Left ventricle myocardium inferior (tissue), 1 donor: ENCODE results near the gene HIBADH. TPM values are rescaled to one million over a fixed set of nuclear protein-coding genes. Genes with fewer than 3 reads are reported as not detected.
"Not testable (repeated sequence)": the region's sequence is repeated elsewhere in the genome, so short reads cannot be mapped to it uniquely, and the experiment has no call there.

ENCODE experiments used
- DNase-seq: peaks from one replicate; pipeline ENCODE4 v3.0.0-alpha.2; 2020
- H3K27ac ChIP-seq: fragments of 200-600 bp; replicated peaks from 2 replicates; pipeline ENCODE4 v1.8.0; 2021
- H3K27me3 ChIP-seq: fragments of 200-600 bp; 2 replicates; pipeline ENCODE4 v1.8.0; 2021; ENCODE audit warnings: low read depth
- H3K36me3 ChIP-seq: fragments of 200-600 bp; 2 replicates; pipeline ENCODE4 v1.8.0; 2021
- H3K4me1 ChIP-seq: fragments of 200-600 bp; 2 replicates; pipeline ENCODE4 v1.8.0; 2021
- H3K4me3 ChIP-seq: fragments of 200-600 bp; 2 replicates; pipeline ENCODE4 v1.8.0; 2021; ENCODE audit warnings: mild to moderate bottlenecking, moderate library complexity
- H3K9me3 ChIP-seq: fragments of 200-600 bp; replicated peaks from 2 replicates; pipeline ENCODE4 v1.8.0; 2021
- intact Hi-C: fragments of 100-400 bp; cut with micrococcal nuclease; formaldehyde crosslinking; loops from one replicate; pipeline ENCODE4 v1.11.0; 2022
- total RNA-seq: library from RNA; stranded (reverse); fragmentation: NEBNext Ultra II Directional; extraction: Animal tissue kit (Norgen Biotek cat#: 25700); gene quantifications from one replicate; pipeline ENCODE4 v1.2.1, GENCODE V29; 2021
- TF ChIP-seq, protein P1 (sequence below): fragments of 200-600 bp; IDR thresholded peaks from 2 replicates; pipeline ENCODE4 v1.8.0; 2021; ENCODE audit warnings: antibody characterized with exemption, mild to moderate bottlenecking, borderline replicate concordance
- donor health status: DM: no; HTN: yes; CAD: no; lungs with severe emphysema.

HIBADH gene
- total RNA-seq, 1 donor from 2014 or later: 90.8 TPM

GRCh38 chr7:27586825-27587224 lies 75.9 kb downstream of the HIBADH start:
- no peaks in the 10 kb centered on the region for H3K36me3 ChIP-seq
- no peak for DNase-seq
- intact Hi-C loops: loop anchor here (10.0 kb wide), 1 partner anchor 68 kb away; no protein-coding TSS in a partner anchor
- TF ChIP-seq, protein P1, sequence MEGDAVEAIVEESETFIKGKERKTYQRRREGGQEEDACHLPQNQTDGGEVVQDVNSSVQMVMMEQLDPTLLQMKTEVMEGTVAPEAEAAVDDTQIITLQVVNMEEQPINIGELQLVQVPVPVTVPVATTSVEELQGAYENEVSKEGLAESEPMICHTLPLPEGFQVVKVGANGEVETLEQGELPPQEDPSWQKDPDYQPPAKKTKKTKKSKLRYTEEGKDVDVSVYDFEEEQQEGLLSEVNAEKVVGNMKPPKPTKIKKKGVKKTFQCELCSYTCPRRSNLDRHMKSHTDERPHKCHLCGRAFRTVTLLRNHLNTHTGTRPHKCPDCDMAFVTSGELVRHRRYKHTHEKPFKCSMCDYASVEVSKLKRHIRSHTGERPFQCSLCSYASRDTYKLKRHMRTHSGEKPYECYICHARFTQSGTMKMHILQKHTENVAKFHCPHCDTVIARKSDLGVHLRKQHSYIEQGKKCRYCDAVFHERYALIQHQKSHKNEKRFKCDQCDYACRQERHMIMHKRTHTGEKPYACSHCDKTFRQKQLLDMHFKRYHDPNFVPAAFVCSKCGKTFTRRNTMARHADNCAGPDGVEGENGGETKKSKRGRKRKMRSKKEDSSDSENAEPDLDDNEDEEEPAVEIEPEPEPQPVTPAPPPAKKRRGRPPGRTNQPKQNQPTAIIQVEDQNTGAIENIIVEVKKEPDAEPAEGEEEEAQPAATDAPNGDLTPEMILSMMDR: no peak
- no peaks in the 10 kb centered on the region for H3K4me1 ChIP-seq
- H3K4me3 ChIP-seq: no peak overlapping the region
- H3K27ac ChIP-seq: no peak overlapping the region
- H3K9me3 ChIP-seq: no peaks in the 10 kb centered on the region
- no peaks in the 10 kb centered on the region for H3K27me3 ChIP-seq

- Histone ChIP-seq H3K36me3 (no peaks in the 10 kb centered on the region), H3K27ac (no peak overlapping the region), H3K4me1 (no peaks in the 10 kb centered on the region), H3K27me3 (no peaks in the 10 kb centered on the region), H3K4me3 (no peak overlapping the region), H3K9me3 (no peaks in the 10 kb centered on the region)
- DNase-seq: no peak
- TF ChIP-seq, protein P1: no peak
- intact Hi-C loops: loop anchor here (10.0 kb wide), 1 partner anchor 69 kb away; no protein-coding TSS in a partner anchor
Observed at GRCh38 chr7:27585781-27586447, 76.8 kb downstream of the HIBADH start.

DNA sequence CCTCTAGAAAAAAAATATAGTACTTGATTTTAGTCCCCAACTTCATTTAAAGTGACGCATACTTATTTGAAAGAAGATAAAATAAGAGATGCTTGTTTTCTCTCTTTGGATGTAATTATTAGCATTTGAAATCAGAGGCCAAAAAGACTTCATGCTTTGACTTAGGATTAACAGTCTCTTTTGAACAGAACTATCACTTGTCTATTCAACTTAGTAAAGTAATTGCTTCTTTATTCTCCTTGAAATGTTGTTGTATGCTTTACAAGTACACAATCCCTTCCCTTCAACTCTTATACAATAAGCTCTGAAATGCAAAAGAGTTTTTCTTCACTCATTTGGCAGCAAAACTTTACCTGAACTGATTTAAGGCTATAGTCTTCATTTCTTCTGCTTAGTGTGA lies 80.8 kb downstream of the HIBADH start:
- DNase-seq: no peak
- TF ChIP-seq, protein P1: no peak
- Histone ChIP-seq H3K4me1 (no peaks in the 10 kb centered on the region), H3K36me3 (no peaks in the 10 kb centered on the region), H3K27me3 (no peaks in the 10 kb centered on the region), H3K4me3 (no peak overlapping the region), H3K27ac (no peak overlapping the region), H3K9me3 (no peaks in the 10 kb centered on the region)
- intact Hi-C loops: loop anchor here (10.0 kb wide), 1 partner anchor 73 kb away; no protein-coding TSS in a partner anchor

DNA sequence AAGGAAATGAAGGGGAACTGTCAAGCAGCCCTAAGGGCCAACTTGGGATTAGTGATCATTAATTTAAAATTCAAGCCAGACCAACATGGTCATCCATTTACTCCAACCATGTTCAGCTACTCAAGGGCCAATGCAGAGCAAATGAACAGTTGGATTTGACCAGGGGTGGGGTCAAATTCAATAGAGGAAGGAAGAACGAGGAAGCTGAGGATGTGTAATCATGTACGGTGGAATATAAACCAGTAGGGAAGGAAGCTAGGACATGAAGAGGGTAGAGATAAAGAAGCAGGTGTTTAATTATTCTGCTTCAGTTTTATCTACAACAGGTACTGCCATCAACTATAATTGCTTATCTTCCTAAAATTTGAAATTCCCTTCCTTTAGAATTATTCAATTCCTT lies 81.6 kb downstream of the HIBADH start:
- Histone ChIP-seq H3K27ac (no peak overlapping the region), H3K9me3 (no peaks in the 10 kb centered on the region), H3K4me3 (no peak overlapping the region), H3K36me3 (no peaks in the 10 kb centered on the region), H3K4me1 (no peaks in the 10 kb centered on the region), H3K27me3 (no peaks in the 10 kb centered on the region)
- TF ChIP-seq, protein P1: no peak
- intact Hi-C loops: loop anchor here (10.0 kb wide), 1 partner anchor 74 kb away; no protein-coding TSS in a partner anchor
- DNase-seq: no peak

GRCh38 chr7:27579565-27579964 lies 83.1 kb downstream of the HIBADH start:
- TF ChIP-seq, protein P1: no peak
- Histone ChIP-seq H3K27me3 (no peaks in the 10 kb centered on the region), H3K27ac (no peak overlapping the region), H3K4me3 (no peak overlapping the region), H3K36me3 (no peaks in the 10 kb centered on the region), H3K9me3 (no peaks in the 10 kb centered on the region), H3K4me1 (no peaks in the 10 kb centered on the region)
- DNase-seq: no peak
- intact Hi-C loops: loop anchor here (10.0 kb wide), 1 partner anchor 345 kb away; no protein-coding TSS in a partner anchor

DNA sequence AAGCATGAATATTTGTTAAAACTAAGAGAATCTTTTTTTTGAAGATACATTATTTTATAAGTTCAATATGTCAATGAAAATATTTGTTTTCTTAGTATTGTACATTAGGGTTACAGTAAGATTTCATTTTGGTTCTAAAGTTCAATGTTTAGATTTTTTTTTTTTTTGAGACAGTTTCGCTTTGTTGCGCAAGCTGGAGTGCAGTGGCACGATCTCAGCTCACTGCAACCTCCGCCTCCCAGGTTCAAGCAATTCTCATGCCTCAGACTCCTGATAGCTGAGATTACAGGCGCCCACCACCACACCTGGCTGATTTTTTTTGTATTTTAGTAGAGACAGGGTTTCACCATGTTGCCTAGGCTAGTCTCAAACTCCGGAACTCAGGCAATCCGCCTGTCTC lies 84.5 kb downstream of the HIBADH start:
- H3K4me1 ChIP-seq, H3K9me3 ChIP-seq, H3K27ac ChIP-seq, H3K4me3 ChIP-seq, H3K27me3 ChIP-seq, H3K36me3 ChIP-seq, DNase-seq: not testable (repeated sequence)
- intact Hi-C loops: loop anchor here (10.0 kb wide), 1 partner anchor 343 kb away; no protein-coding TSS in a partner anchor
